GM12801 (cell line): Measurements from ENCODE around the gene RFX2.

ENCODE experiments used
- CTCF ChIP-seq: IDR thresholded peaks from one replicate; pipeline ENCODE4 v1.5.1; 2011; ENCODE audit warnings: control low read depth; ENCODE audit not compliant: insufficient read length; ENCODE audit errors: extremely low read depth

The RFX2 gene

GRCh38 chr19:5953680-5954213 is 156.6 kb downstream of the RFX2 start:
- TF ChIP-seq CTCF = no peak

- no peak for TF ChIP-seq CTCF
Observed at GRCh38 chr19:5953030-5953589, 157.2 kb downstream of the RFX2 start.

GRCh38 chr19:5952193-5953029 is 157.9 kb downstream of the RFX2 start:
- TF ChIP-seq CTCF = no peak

- TF ChIP-seq CTCF = no peak
Observed at GRCh38 chr19:5951338-5951861, 158.9 kb downstream of the RFX2 start.

- TF ChIP-seq CTCF = no peak
Observed at GRCh38 chr19:5950741-5951140, 159.6 kb downstream of the RFX2 start.

GRCh38 chr19:5949792-5950305 is 160.5 kb downstream of the RFX2 start:
- TF ChIP-seq CTCF = no peak
